HCT116 (cell line): ENCODE results near the gene KLHL33. TPM values are rescaled to one million over a fixed set of nuclear protein-coding genes. Genes with fewer than 3 reads are reported as not detected.
A peak's percentile ranks its signal among the peaks of the same experiment; 100 is the strongest.

Source experiments
- ATAC-seq: fragments of 200-7000 bp; cut with Tn5 transposase; 2 replicates; pipeline ENCODE4 v1.9.1; 2020; ENCODE audit warnings: mild to moderate bottlenecking, moderate library complexity
- Bru-seq: library from RNA; stranded (reverse); fragments of 400-500 nt; gene quantifications from one replicate; lab custom pipeline; 2021; lab: Mats Ljungman, UMichigan
- BruChase-seq, 2 experiments: library from RNA; stranded (reverse); fragments of 400-500 nt; gene quantifications; one replicate each; lab custom pipeline; 2021; lab: Mats Ljungman, UMichigan
- BruUV-seq: library from RNA; stranded (reverse); fragments of 400-500 nt; replicated peaks from 2 replicates; lab custom pipeline; 2021; lab: Mats Ljungman, UMichigan
- CTCF ChIA-PET: fragments of 300-600 bp; sonication (Branson Sonifier 250); formaldehyde crosslinking; loops from one replicate; lab custom pipeline; 2021; ENCODE audit warnings: antibody characterized with exemption; lab: Charles Lee
- POLR2A ChIA-PET: fragments of 300-600, 350-600 bp; sonication (Branson Sonifier 250); formaldehyde crosslinking; loops from one replicate; lab custom pipeline; 2021; ENCODE audit warnings: antibody characterized with exemption; lab: Charles Lee
- RAD21 ChIA-PET, 2 experiments: fragments of 300-600 bp; sonication (Branson Sonifier 250); formaldehyde crosslinking; loops; one replicate each; lab custom pipeline; 2023; ENCODE audit warnings: low total read pairs in 2 of 2; ENCODE audit not compliant: uncharacterized antibody in 2 of 2, unreplicated experiment in 2 of 2, low non-redundant PET in 1 of 2; lab: Charles Lee
- DNase-seq: peaks from one replicate; pipeline ENCODE4 v3.0.0-alpha.2; 2010; ENCODE audit warnings: low read depth, low spot score
- H2AFZ ChIP-seq: fragments of 200-600 bp; shearing (Covaris generic), sonication (generic); 2 replicates; pipeline ENCODE4 v1.6.1; 2017; ENCODE audit warnings: low read depth, mixed run types, mixed read lengths, antibody characterized with exemption, low read length; ENCODE audit not compliant: poor library complexity, severe bottlenecking
- H3K27ac ChIP-seq: 2 replicates; pipeline ENCODE4 v1.5.1; 2012; ENCODE audit warnings: low read depth, low read length
- H3K27me3 ChIP-seq: fragments of 200-600 bp; sonication (generic); 2 replicates; pipeline ENCODE4 v1.6.1; 2016; ENCODE audit warnings: mixed run types, low read length, mixed read lengths; ENCODE audit not compliant: insufficient read depth
- H3K36me3 ChIP-seq, 2 experiments: fragments of 200-500 bp in 1 of 2; fragments of 200-600 bp in 1 of 2; sonication (Bioruptor generic) in 1 of 2; sonication (generic) in 1 of 2; 2 replicates each; pipeline versions ENCODE4 v1.5.1 to v1.6.1; 2014 to 2016; ENCODE audit warnings: low read length in 2 of 2, inconsistent platforms in 1 of 2, mixed read lengths in 1 of 2, mixed run types in 1 of 2; ENCODE audit not compliant: insufficient read depth in 2 of 2, control insufficient read depth in 1 of 2
- H3K4me1 ChIP-seq, 2 experiments: fragments of 200-600 bp in 1 of 2; sonication (generic) in 1 of 2; 2 replicates each; pipeline versions ENCODE4 v1.5.1 to v1.6.1; 2012 to 2017; ENCODE audit warnings: low read length in 2 of 2, inconsistent platforms in 1 of 2, mild to moderate bottlenecking in 1 of 2, mixed read lengths in 1 of 2, mixed run types in 1 of 2, moderate library complexity in 1 of 2; ENCODE audit not compliant: insufficient read depth in 2 of 2, control insufficient read depth in 1 of 2
- H3K4me2 ChIP-seq: fragments of 200-600 bp; sonication (generic); 2 replicates; pipeline ENCODE4 v1.6.1; 2017; ENCODE audit warnings: mixed run types, low read length, mixed read lengths
- H3K4me3 ChIP-seq, 2 experiments: fragments of 200-600 bp in 1 of 2; sonication (generic) in 1 of 2; replicated peaks in 1 of 2; 2 replicates each; pipeline ENCODE4 v1.5.1; 2011 to 2016; ENCODE audit warnings: low read length in 2 of 2, control low read depth in 1 of 2, low read depth in 1 of 2, mild to moderate bottlenecking in 1 of 2, mixed read lengths in 1 of 2, mixed run types in 1 of 2
- H3K79me2 ChIP-seq: fragments of 200-600 bp; sonication (generic); 2 replicates; pipeline ENCODE4 v1.6.1; 2017; ENCODE audit warnings: mild to moderate bottlenecking, mixed run types, low read length, moderate library complexity, mixed read lengths; ENCODE audit not compliant: insufficient read depth
- H3K9ac ChIP-seq: fragments of 200-600 bp; sonication (generic); 2 replicates; pipeline ENCODE4 v1.6.1; 2016; ENCODE audit warnings: low read length, mixed read lengths
- H3K9me2 ChIP-seq: fragments of 200-600 bp; sonication (generic), shearing (Covaris generic); 2 replicates; pipeline ENCODE4 v1.6.1; 2017; ENCODE audit warnings: mixed run types, mild to moderate bottlenecking, moderate library complexity; ENCODE audit not compliant: insufficient read depth
- H3K9me3 ChIP-seq, 2 experiments: fragments of 200-500 bp in 1 of 2; fragments of 200-600 bp in 1 of 2; sonication (Bioruptor generic) in 1 of 2; sonication (generic) in 1 of 2; 2 replicates each; pipeline ENCODE4 v1.6.1; 2014 to 2017; ENCODE audit warnings: low read length in 2 of 2, mixed read lengths in 2 of 2, inconsistent platforms in 1 of 2, low read depth in 1 of 2, mild to moderate bottlenecking in 1 of 2, mixed run types in 1 of 2, moderate library complexity in 1 of 2; ENCODE audit not compliant: control insufficient read depth in 1 of 2, insufficient read depth in 1 of 2
- H4K20me1 ChIP-seq: fragments of 200-600 bp; sonication (generic), shearing (Covaris generic); 2 replicates; pipeline ENCODE4 v1.6.1; 2017; ENCODE audit warnings: mixed run types, mild to moderate bottlenecking, moderate library complexity; ENCODE audit not compliant: insufficient read depth
- ATF3 ChIP-seq: IDR thresholded peaks from 2 replicates; pipeline ENCODE4 v1.6.1; 2012
- CEBPB ChIP-seq: IDR thresholded peaks from 2 replicates; pipeline ENCODE4 v1.6.1; 2012; ENCODE audit warnings: low read depth
- CTCF ChIP-seq, 3 experiments: fragments of 200-600 bp in 1 of 3; sonication (generic) in 1 of 3; IDR thresholded peaks in 2 of 3; conservative IDR thresholded peaks in 1 of 3; 2 replicates each; pipeline ENCODE4 v1.5.1; 2012 to 2017; ENCODE audit warnings: low read depth in 2 of 3, low read length in 2 of 3, antibody characterized with exemption in 1 of 3, borderline replicate concordance in 1 of 3, control low read depth in 1 of 3, mild to moderate bottlenecking in 1 of 3, mixed read lengths in 1 of 3, mixed run types in 1 of 3, moderate library complexity in 1 of 3; ENCODE audit not compliant: insufficient read depth in 1 of 3
- ELF1 ChIP-seq: IDR thresholded peaks from 2 replicates; pipeline ENCODE4 v1.6.1; 2012; ENCODE audit warnings: low read depth, borderline replicate concordance
- EZH2 ChIP-seq: fragments of 200-600 bp; sonication (generic); IDR thresholded peaks from 2 replicates; pipeline ENCODE4 v1.6.1; 2017; ENCODE audit warnings: antibody characterized with exemption, mixed run types
- FOSL1 ChIP-seq: IDR thresholded peaks from 2 replicates; pipeline ENCODE4 v1.6.1; 2012; ENCODE audit warnings: low read depth
- JUND ChIP-seq: IDR thresholded peaks from 2 replicates; pipeline ENCODE4 v1.6.1; 2012
- POLR2A ChIP-seq: IDR thresholded peaks from 2 replicates; pipeline ENCODE4 v1.7.0; 2011; ENCODE audit warnings: borderline replicate concordance; ENCODE audit not compliant: insufficient read depth, insufficient read length; ENCODE audit errors: extremely low read depth
- RAD21 ChIP-seq: IDR thresholded peaks from 2 replicates; pipeline ENCODE4 v1.6.1; 2012; ENCODE audit warnings: low read depth, mild to moderate bottlenecking
- REST ChIP-seq: IDR thresholded peaks from 2 replicates; pipeline ENCODE4 v1.6.1; 2012; ENCODE audit warnings: low read depth
- SP1 ChIP-seq: IDR thresholded peaks from 2 replicates; pipeline ENCODE4 v1.6.1; 2012; ENCODE audit warnings: low read depth
- SRF ChIP-seq: IDR thresholded peaks from 2 replicates; pipeline ENCODE4 v1.6.1; 2012; ENCODE audit warnings: low read depth
- YY1 ChIP-seq: IDR thresholded peaks from 2 replicates; pipeline ENCODE4 v1.6.1; 2011; ENCODE audit warnings: low read length, low read depth, moderate library complexity, mild to moderate bottlenecking; ENCODE audit not compliant: insufficient replicate concordance; ENCODE audit errors: extremely low read depth
- intact Hi-C: fragments of 100-400 bp; cut with micrococcal nuclease; formaldehyde crosslinking; loops from 2 replicates; pipeline ENCODE4 v1.10.0; 2022
- long read RNA-seq: library from polyadenylated mRNA; unstranded; transcript quantifications from one replicate; pipeline ENCODE4 v2.0.0, GENCODE V29; 2021; ENCODE audit not compliant: unreplicated experiment
- polyA plus RNA-seq: library from polyadenylated mRNA; unstranded; fragments of >200 nt; gene quantifications from 2 replicates; pipeline ENCODE4 v1.2.1, GENCODE V29; 2012; ENCODE audit warnings: missing spikeins
- total RNA-seq: library from RNA; stranded (reverse); gene quantifications from one replicate; pipeline ENCODE4 v1.2.1, GENCODE V29; 2021; ENCODE audit not compliant: unreplicated experiment
- TF ChIP-seq, protein P1 (sequence below): IDR thresholded peaks from 2 replicates; pipeline ENCODE4 v1.6.1; 2011; ENCODE audit warnings: mild to moderate bottlenecking, low read length, moderate library complexity; ENCODE audit not compliant: insufficient replicate concordance; ENCODE audit errors: extremely low read depth
- TF ChIP-seq, protein P2 (sequence below): IDR thresholded peaks from 2 replicates; pipeline ENCODE4 v1.6.1; 2012

KLHL33 gene
- total RNA-seq: 0.05 TPM
- 0.03 and 0.04 TPM in 2 replicates for polyA plus RNA-seq
- Bru-seq, nascent RNA: percentile 9 among the genes with signal in this experiment
- BruChase-seq, experiment 1, labeled RNA remaining after a 6-hour chase: percentile 8 among the genes with signal in this experiment
- BruChase-seq, experiment 2, labeled RNA remaining after a 2-hour chase: percentile 7 among the genes with signal in this experiment
- long read RNA-seq: 0 reads

GRCh38 chr14:20435582-20436362 is at the start of gene KLHL33:
TSS of gene KLHL33 (minus strand) at chr14:20436166. CDS start at chr14:20435811, 355 bp downstream.
- no peak within 1 kb of the TSS for H3K9ac ChIP-seq
- H3K27ac ChIP-seq: no peak within 1 kb of the TSS
- no peaks in the 10 kb centered on the region for H3K9me3 ChIP-seq
- no peak within 1 kb of the TSS for H3K4me3 ChIP-seq
- H3K27me3 ChIP-seq: no peaks in the 10 kb centered on the region
- no peak within 1 kb of the TSS for H3K4me2 ChIP-seq
- no peaks in the 10 kb centered on the region for H4K20me1 ChIP-seq
- no peaks in the 10 kb centered on the region for H3K9me2 ChIP-seq
- no peaks in the 10 kb centered on the region for H3K79me2 ChIP-seq
- H3K36me3 ChIP-seq: no peaks in the 10 kb centered on the region
- TF ChIP-seq EZH2 (no peak), POLR2A (no peak), YY1 (no peak), REST (no peak), CTCF (IDR thresholded peaks at IDR 0.05 in 2 of 3, conservative IDR thresholded peaks at IDR 0.05 in 1 of 3; ENCODE audit: borderline replicate concordance in 1 of 3, insufficient read depth in 1 of 3, low read depth in 2 of 3, low read length in 2 of 3) (no peak), JUND (no peak), RAD21 (no peak), CEBPB (no peak), FOSL1 (no peak), SRF (no peak), SP1 (no peak), ATF3 (no peak), ELF1 (no peak)
- TF ChIP-seq, protein P1, sequence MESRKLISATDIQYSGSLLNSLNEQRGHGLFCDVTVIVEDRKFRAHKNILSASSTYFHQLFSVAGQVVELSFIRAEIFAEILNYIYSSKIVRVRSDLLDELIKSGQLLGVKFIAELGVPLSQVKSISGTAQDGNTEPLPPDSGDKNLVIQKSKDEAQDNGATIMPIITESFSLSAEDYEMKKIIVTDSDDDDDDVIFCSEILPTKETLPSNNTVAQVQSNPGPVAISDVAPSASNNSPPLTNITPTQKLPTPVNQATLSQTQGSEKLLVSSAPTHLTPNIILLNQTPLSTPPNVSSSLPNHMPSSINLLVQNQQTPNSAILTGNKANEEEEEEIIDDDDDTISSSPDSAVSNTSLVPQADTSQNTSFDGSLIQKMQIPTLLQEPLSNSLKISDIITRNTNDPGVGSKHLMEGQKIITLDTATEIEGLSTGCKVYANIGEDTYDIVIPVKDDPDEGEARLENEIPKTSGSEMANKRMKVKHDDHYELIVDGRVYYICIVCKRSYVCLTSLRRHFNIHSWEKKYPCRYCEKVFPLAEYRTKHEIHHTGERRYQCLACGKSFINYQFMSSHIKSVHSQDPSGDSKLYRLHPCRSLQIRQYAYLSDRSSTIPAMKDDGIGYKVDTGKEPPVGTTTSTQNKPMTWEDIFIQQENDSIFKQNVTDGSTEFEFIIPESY: no peak
- TF ChIP-seq, protein P2, sequence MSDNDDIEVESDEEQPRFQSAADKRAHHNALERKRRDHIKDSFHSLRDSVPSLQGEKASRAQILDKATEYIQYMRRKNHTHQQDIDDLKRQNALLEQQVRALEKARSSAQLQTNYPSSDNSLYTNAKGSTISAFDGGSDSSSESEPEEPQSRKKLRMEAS: no peak
- H3K4me1 ChIP-seq: peaks cover 8 to 22% of the 10 kb centered on the region in 2 experiments
- POLR2A ChIA-PET: no interaction called here
- ATAC-seq (no peak; the same call in 1 of the 2 replicates), DNase-seq (no peak)
- H2AFZ ChIP-seq: no peak within 1 kb of the TSS
- CTCF ChIA-PET: no interaction called here
- RAD21 ChIA-PET: no interaction called here
- BruUV-seq: no TSS peak
- intact Hi-C loops: no loop called here
